HepG2 (cell line): ENCODE results near the gene ZSCAN31. TPM values are rescaled to one million over a fixed set of nuclear protein-coding genes. Genes with fewer than 3 reads are reported as not detected.

Experiments used
- ASH2L ChIP-seq: fragments of 300-600, 200-600 bp; sonication (generic); IDR thresholded peaks from 2 replicates; pipeline ENCODE4 v1.7.0; 2017; ENCODE audit warnings: low read depth, mild to moderate bottlenecking, moderate library complexity, mixed read lengths, low read length; ENCODE audit not compliant: insufficient read length
- FOXA1 ChIP-seq, 2 experiments: fragments of 450-650 bp in 1 of 2; sonication (generic) in 1 of 2; formaldehyde crosslinking in 1 of 2; IDR thresholded peaks; 2 replicates each; pipeline versions ENCODE4 v1.4.0 to v1.6.1; 2016 to 2020; ENCODE audit warnings: missing genetic modification reagents in 1 of 2
- HOXA3 ChIP-seq: sonication (generic); formaldehyde crosslinking; IDR thresholded peaks from 2 replicates; pipeline ENCODE4 v1.5.0; 2020; ENCODE audit warnings: missing genetic modification reagents
- KMT2B ChIP-seq: IDR thresholded peaks from 2 replicates; pipeline ENCODE4 v1.6.1; 2016; ENCODE audit warnings: missing genetic modification reagents, missing compliant biosample characterization
- NFYC ChIP-seq: IDR thresholded peaks from 2 replicates; pipeline ENCODE4 v1.6.1; 2016; ENCODE audit warnings: missing genetic modification reagents, missing compliant biosample characterization
- SMC3 ChIP-seq: IDR thresholded peaks from 2 replicates; pipeline ENCODE4 v1.6.1; 2011; ENCODE audit warnings: low read length, improper control_type of control experiment
- SRSF9 ChIP-seq: fragments of 200-400 bp; formaldehyde crosslinking; IDR thresholded peaks from 2 replicates; pipeline ENCODE4 v1.6.1; 2018; ENCODE audit warnings: borderline replicate concordance, mild to moderate bottlenecking, low read depth, low read length; ENCODE audit not compliant: insufficient read depth, poor library complexity, severe bottlenecking
- TBP ChIP-seq: sonication (generic); formaldehyde crosslinking; IDR thresholded peaks from 2 replicates; pipeline ENCODE4 v1.5.0; 2020; ENCODE audit warnings: missing genetic modification reagents
- TMF1 ChIP-seq: sonication (generic); formaldehyde crosslinking; IDR thresholded peaks from 2 replicates; pipeline ENCODE4 v1.8.1; 2022; ENCODE audit warnings: low read depth, missing genetic modification reagents
- UBTF ChIP-seq: sonication (generic); formaldehyde crosslinking; IDR thresholded peaks from 2 replicates; pipeline ENCODE4 v1.4.0; 2020; ENCODE audit warnings: mild to moderate bottlenecking, missing genetic modification reagents
- YEATS2 ChIP-seq: sonication (generic); formaldehyde crosslinking; IDR thresholded peaks from 2 replicates; pipeline ENCODE4 v1.4.0; 2020; ENCODE audit warnings: missing genetic modification reagents, borderline replicate concordance
- ZFP36L1 ChIP-seq: sonication (generic); formaldehyde crosslinking; IDR thresholded peaks from 2 replicates; pipeline ENCODE4 v1.8.0; 2022; ENCODE audit warnings: mild to moderate bottlenecking, missing genetic modification reagents, moderate library complexity
- ZHX2 ChIP-seq, 2 experiments: sonication (generic) in 1 of 2; formaldehyde crosslinking in 1 of 2; IDR thresholded peaks; 2 replicates each; pipeline versions ENCODE4 v1.6.1 to v1.9.0; 2014 to 2022; ENCODE audit warnings: antibody characterized with exemption in 1 of 2, borderline replicate concordance in 1 of 2, inconsistent platforms in 1 of 2, low read depth in 1 of 2, missing genetic modification reagents in 1 of 2
- ZNF281 ChIP-seq: sonication (generic); formaldehyde crosslinking; IDR thresholded peaks from 2 replicates; pipeline ENCODE4 v1.4.0; 2020; ENCODE audit warnings: missing genetic modification reagents, borderline replicate concordance
- ZNF431 ChIP-seq: sonication (generic); formaldehyde crosslinking; IDR thresholded peaks from 2 replicates; pipeline ENCODE4 v1.9.0; 2022; ENCODE audit warnings: missing genetic modification reagents, low read depth, mild to moderate bottlenecking, borderline replicate concordance
- ZNF562 ChIP-seq: sonication (generic); formaldehyde crosslinking; IDR thresholded peaks from 2 replicates; pipeline ENCODE4 v1.8.0; 2022; ENCODE audit warnings: missing genetic modification reagents, borderline replicate concordance
- ZNF564 ChIP-seq: sonication (generic); formaldehyde crosslinking; IDR thresholded peaks from 2 replicates; pipeline ENCODE4 v1.8.1; 2023; ENCODE audit warnings: mild to moderate bottlenecking, missing genetic modification reagents
- polyA plus RNA-seq, 8 experiments: library from polyadenylated mRNA; depleted of rRNA in 3 of 8; stranded (reverse) in 7 of 8; unstranded in 1 of 8; fragments of >200 nt; fragmentation: Illumina TruSeq in 4 of 8; extraction: Trizol in 4 of 8; gene quantifications; 2 replicates each; pipeline versions ENCODE4 v1.2.1 to v1.2.3, GENCODE V29; 2011 to 2016; ENCODE audit warnings: low read depth in 4 of 8, missing spikeins in 1 of 8, mixed read lengths in 1 of 8; ENCODE audit not compliant: insufficient read depth in 1 of 8
- total RNA-seq, 5 experiments: library from RNA; depleted of rRNA; stranded (reverse); fragments of >200 nt; fragmentation: Illumina TruSeq; extraction: Trizol; gene quantifications; 2 replicates each; pipeline ENCODE4 v1.2.3, GENCODE V29; 2016; ENCODE audit warnings: low read depth in 1 of 5

The ZSCAN31 gene
- total and polyA plus RNA-seq, 2 of the 13 experiments (the other 11 are each of a cell fraction or from before 2014, with no cell fraction given) = 5.3 to 6.2 TPM

GRCh38 chr6:28281288-28282064, 54.5 kb downstream of the ZSCAN31 start, which contains the start of gene PGBD1 (continued):
- TF ChIP-seq ZHX2 (IDR thresholded peaks at IDR 0.05; ENCODE audit: low read depth) (peak; percentile 21; the same call in 1 of the 2 replicates), ZHX2 (CRISPR knock-in tag; IDR thresholded peaks at IDR 0.05; ENCODE audit: borderline replicate concordance) (no peak), ZFP36L1 (no peak; the same call in 1 of the 2 replicates), NFYC (CRISPR knock-in tag) (peak; percentile 34; the same call in 1 of the 2 replicates), YEATS2 (CRISPR knock-in tag) (peak; percentile 87), KMT2B (CRISPR knock-in tag) (peak; percentile 97), ZNF281 (no peak), UBTF (CRISPR knock-in tag) (peak; percentile 96), HOXA3 (CRISPR knock-in tag) (peak; percentile 83), ZNF431 (CRISPR knock-in tag) (peak; percentile 59; the same call in 1 of the 2 replicates), ZNF564 (no peak), TMF1 (CRISPR knock-in tag) (no peak), TBP (no peak), ASH2L (peak; percentile 83), ZNF562 (CRISPR knock-in tag) (no peak), SRSF9 (no peak), SMC3 (no peak), FOXA1 (IDR thresholded peaks at IDR 0.05) (no peak), FOXA1 (CRISPR knock-in tag; IDR thresholded peaks at IDR 0.05) (0 out of 2 replicates have a peak, but pooled peaks have one; percentile 13)
